Activated T-cell treated with anti-CD3 and anti-CD28 coated beads, Interleukin-2, amount 50 U/mL, for 4 hours (primary cell): ENCODE data around the gene UROC1. TPM values are rescaled to one million over a fixed set of nuclear protein-coding genes. Genes with fewer than 3 reads are reported as not detected.

Source experiments
- ATAC-seq, 2 donors: fragments of 200-7000 bp; cut with Tn5 transposase; one replicate each; pipeline ENCODE4 v1.10.0; 2021
- DNase-seq: peaks from one replicate; pipeline ENCODE4 v3.0.0-alpha.2; 2020
- H3K27me3 Mint-ChIP-seq: one replicate; pipeline ENCODE4 v1.8.0; 2021; ENCODE audit warnings: low read depth, mixed read lengths
- H3K36me3 Mint-ChIP-seq: one replicate; pipeline ENCODE4 v1.8.0; 2022; ENCODE audit warnings: mixed read lengths; ENCODE audit not compliant: insufficient read depth
- H3K4me1 Mint-ChIP-seq: one replicate; pipeline ENCODE4 v1.8.0; 2021; ENCODE audit warnings: low read depth, mixed read lengths
- H3K4me3 Mint-ChIP-seq: one replicate; pipeline ENCODE4 v1.8.0; 2021; ENCODE audit warnings: mild to moderate bottlenecking, moderate library complexity, mixed read lengths
- H3K9me3 Mint-ChIP-seq: one replicate; pipeline ENCODE4 v1.8.0; 2021; ENCODE audit warnings: mixed read lengths
- total RNA-seq, 3 donors: library from RNA; stranded (reverse); gene quantifications; one replicate each; pipeline ENCODE4 v1.2.1, GENCODE V29; 2021

UROC1 gene
- total RNA-seq, 3 donors from 2014 or later: not detected

- peaks cover 42% of the 10 kb centered on the region for H3K4me1 Mint-ChIP-seq
Measured at GRCh38 chr3:126467611-126467955, 50.0 kb downstream of the UROC1 start.

GRCh38 chr3:126466886-126467610 lies 50.5 kb downstream of the UROC1 start:
- DNase-seq (no peak), ATAC-seq (no peak)
- Mint-ChIP-seq H3K4me1 (peaks cover 36% of the 10 kb centered on the region), H3K36me3 (peaks cover 54% of the 10 kb centered on the region), H3K9me3 (no peaks in the 10 kb centered on the region), H3K27me3 (no peaks in the 10 kb centered on the region), H3K4me3 (no peak overlapping the region)

More at GRCh38 chr3:126467611-126467955, 50.0 kb downstream of the UROC1 start:
- no peaks in the 10 kb centered on the region for H3K9me3 Mint-ChIP-seq
- H3K36me3 Mint-ChIP-seq: peaks cover 56% of the 10 kb centered on the region
- ATAC-seq: no peak
- no peak overlapping the region for H3K4me3 Mint-ChIP-seq
- no peaks in the 10 kb centered on the region for H3K27me3 Mint-ChIP-seq
- DNase-seq: no peak

GRCh38 chr3:126465928-126466544 lies 51.5 kb downstream of the UROC1 start:
- Mint-ChIP-seq H3K4me3 (no peak overlapping the region), H3K4me1 (peaks cover 28% of the 10 kb centered on the region), H3K9me3 (no peaks in the 10 kb centered on the region), H3K36me3 (peaks cover 59% of the 10 kb centered on the region), H3K27me3 (no peaks in the 10 kb centered on the region)
- ATAC-seq (no peak), DNase-seq (no peak)

- Mint-ChIP-seq H3K4me3 (no peak overlapping the region), H3K4me1 (peaks cover 26% of the 10 kb centered on the region), H3K27me3 (no peaks in the 10 kb centered on the region), H3K36me3 (peaks cover 59% of the 10 kb centered on the region), H3K9me3 (no peaks in the 10 kb centered on the region)
- DNase-seq (no peak), ATAC-seq (no peak)
Measured at GRCh38 chr3:126464997-126465396, 52.6 kb downstream of the UROC1 start.

GRCh38 chr3:126464494-126464893 lies 53.1 kb downstream of the UROC1 start:
- H3K4me3 Mint-ChIP-seq: no peak overlapping the region
- peaks cover 22% of the 10 kb centered on the region for H3K4me1 Mint-ChIP-seq
- H3K27me3 Mint-ChIP-seq: no peaks in the 10 kb centered on the region
- no peaks in the 10 kb centered on the region for H3K9me3 Mint-ChIP-seq
- DNase-seq (no peak), ATAC-seq (no peak)
- H3K36me3 Mint-ChIP-seq: peaks cover 54% of the 10 kb centered on the region

GRCh38 chr3:126464093-126464492 lies 53.5 kb downstream of the UROC1 start:
- Mint-ChIP-seq H3K4me1 (peaks cover 18% of the 10 kb centered on the region), H3K9me3 (no peaks in the 10 kb centered on the region), H3K36me3 (peaks cover 50% of the 10 kb centered on the region), H3K27me3 (no peaks in the 10 kb centered on the region), H3K4me3 (no peak overlapping the region)
- no peak for ATAC-seq
- no peak for DNase-seq

- Mint-ChIP-seq H3K4me1 (peaks cover 17% of the 10 kb centered on the region), H3K4me3 (no peak overlapping the region), H3K9me3 (no peaks in the 10 kb centered on the region), H3K36me3 (peaks cover 48% of the 10 kb centered on the region), H3K27me3 (no peaks in the 10 kb centered on the region)
- ATAC-seq (no peak), DNase-seq (no peak)
Measured at GRCh38 chr3:126463521-126463920, 54.1 kb downstream of the UROC1 start.

- Mint-ChIP-seq H3K9me3 (no peaks in the 10 kb centered on the region), H3K27me3 (no peaks in the 10 kb centered on the region), H3K36me3 (peaks cover 47% of the 10 kb centered on the region), H3K4me3 (no peak overlapping the region), H3K4me1 (peaks cover 10% of the 10 kb centered on the region)
- DNase-seq (no peak), ATAC-seq (no peak)
Measured at GRCh38 chr3:126461450-126462070, 56.0 kb downstream of the UROC1 start.

GRCh38 chr3:126460381-126460780 lies 57.2 kb downstream of the UROC1 start:
- no peak overlapping the region for H3K4me3 Mint-ChIP-seq
- peaks cover 10% of the 10 kb centered on the region for H3K4me1 Mint-ChIP-seq
- no peak for ATAC-seq
- no peaks in the 10 kb centered on the region for H3K9me3 Mint-ChIP-seq
- H3K27me3 Mint-ChIP-seq: no peaks in the 10 kb centered on the region
- DNase-seq: no peak
- peaks cover 41% of the 10 kb centered on the region for H3K36me3 Mint-ChIP-seq

GRCh38 chr3:126459763-126460127 lies 57.8 kb downstream of the UROC1 start:
- Mint-ChIP-seq H3K27me3 (no peaks in the 10 kb centered on the region), H3K36me3 (peaks cover 43% of the 10 kb centered on the region), H3K4me1 (peaks cover 12% of the 10 kb centered on the region), H3K9me3 (no peaks in the 10 kb centered on the region), H3K4me3 (no peak overlapping the region)
- DNase-seq (no peak), ATAC-seq (no peak)

GRCh38 chr3:126459111-126459762 lies 58.3 kb downstream of the UROC1 start:
- Mint-ChIP-seq H3K9me3 (no peaks in the 10 kb centered on the region), H3K4me1 (peaks cover 12% of the 10 kb centered on the region), H3K4me3 (no peak overlapping the region), H3K27me3 (no peaks in the 10 kb centered on the region), H3K36me3 (peaks cover 43% of the 10 kb centered on the region)
- no peak for ATAC-seq
- no peak for DNase-seq

- ATAC-seq (no peak), DNase-seq (no peak)
- Mint-ChIP-seq H3K4me3 (no peak overlapping the region), H3K27me3 (no peaks in the 10 kb centered on the region), H3K4me1 (peaks cover 12% of the 10 kb centered on the region), H3K36me3 (peaks cover 46% of the 10 kb centered on the region), H3K9me3 (no peaks in the 10 kb centered on the region)
Measured at GRCh38 chr3:126456766-126457388, 60.7 kb downstream of the UROC1 start.

GRCh38 chr3:126456211-126456610 lies 61.4 kb downstream of the UROC1 start:
- Mint-ChIP-seq H3K27me3 (no peaks in the 10 kb centered on the region), H3K4me3 (no peak overlapping the region), H3K4me1 (peaks cover 12% of the 10 kb centered on the region), H3K9me3 (no peaks in the 10 kb centered on the region), H3K36me3 (peaks cover 47% of the 10 kb centered on the region)
- ATAC-seq (no peak), DNase-seq (no peak)

- no peak for ATAC-seq
- no peaks in the 10 kb centered on the region for H3K9me3 Mint-ChIP-seq
- H3K4me3 Mint-ChIP-seq: no peak overlapping the region
- DNase-seq: no peak
- H3K36me3 Mint-ChIP-seq: peaks cover 44% of the 10 kb centered on the region
- H3K4me1 Mint-ChIP-seq: peaks cover 8% of the 10 kb centered on the region
- no peaks in the 10 kb centered on the region for H3K27me3 Mint-ChIP-seq
Measured at GRCh38 chr3:126454437-126455198, 63.0 kb downstream of the UROC1 start.
